GM12865 (cell line): ENCODE measurements around the gene TASL.
"Not testable (repeated sequence)": the region's sequence is repeated elsewhere in the genome, so short reads cannot be mapped to it uniquely, and the experiment has no call there.

Source experiments
- DNase-seq: peaks from one replicate; pipeline ENCODE4 v3.0.0; 2010; ENCODE audit warnings: low read depth
- H3K4me3 ChIP-seq: 2 replicates; pipeline ENCODE4 v1.5.1; 2011; ENCODE audit warnings: mild to moderate bottlenecking, low read depth, low read length, control low read depth
- TF ChIP-seq, protein P1 (sequence below): IDR thresholded peaks from 2 replicates; pipeline ENCODE4 v1.5.1; 2011; ENCODE audit warnings: low read length, control low read depth, low read depth, inconsistent platforms; ENCODE audit not compliant: insufficient read depth; ENCODE audit errors: missing control alignments

TASL gene

DNA sequence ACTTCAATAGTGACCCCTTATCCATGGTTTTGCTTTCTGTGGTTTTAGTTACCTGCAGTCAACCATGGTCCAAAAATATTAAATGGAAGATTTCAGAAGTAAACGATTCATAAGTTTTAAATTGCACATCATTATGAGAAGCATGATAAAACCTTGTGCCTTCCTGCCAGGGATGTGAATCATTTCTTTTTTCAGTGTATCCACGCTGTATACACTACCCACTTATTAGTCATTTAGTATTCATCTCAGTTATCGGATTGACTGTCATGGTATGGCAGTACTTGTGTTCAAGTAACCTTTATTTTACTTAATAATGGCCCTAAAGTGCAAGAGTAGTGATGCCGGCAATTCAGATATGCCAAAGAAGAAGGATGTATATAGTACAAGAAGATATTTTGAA, 37.7 kb upstream of the TASL start:
- H3K4me3 ChIP-seq, result no peak overlapping the region
- DNase-seq, result peak; percentile 9

DNA sequence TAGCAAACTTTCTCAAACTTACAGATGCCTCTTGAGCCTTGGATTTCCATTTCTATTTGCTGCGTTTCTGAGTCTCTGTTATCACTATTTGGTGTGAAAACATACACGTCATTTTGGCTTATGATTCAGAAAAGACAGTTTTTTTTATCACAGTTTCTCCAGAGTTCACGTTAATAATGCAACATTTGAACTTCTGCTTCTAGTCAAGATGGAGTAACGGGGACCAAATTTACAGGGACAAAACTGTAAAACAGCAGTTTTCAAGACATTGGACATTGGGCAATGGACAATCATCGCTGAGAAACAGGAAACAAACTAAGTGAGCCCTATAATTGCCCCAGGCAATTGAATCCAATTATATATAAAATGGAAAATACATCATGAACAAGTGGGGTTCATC, 36.2 kb upstream of the TASL start:
- TF ChIP-seq, protein P1, sequence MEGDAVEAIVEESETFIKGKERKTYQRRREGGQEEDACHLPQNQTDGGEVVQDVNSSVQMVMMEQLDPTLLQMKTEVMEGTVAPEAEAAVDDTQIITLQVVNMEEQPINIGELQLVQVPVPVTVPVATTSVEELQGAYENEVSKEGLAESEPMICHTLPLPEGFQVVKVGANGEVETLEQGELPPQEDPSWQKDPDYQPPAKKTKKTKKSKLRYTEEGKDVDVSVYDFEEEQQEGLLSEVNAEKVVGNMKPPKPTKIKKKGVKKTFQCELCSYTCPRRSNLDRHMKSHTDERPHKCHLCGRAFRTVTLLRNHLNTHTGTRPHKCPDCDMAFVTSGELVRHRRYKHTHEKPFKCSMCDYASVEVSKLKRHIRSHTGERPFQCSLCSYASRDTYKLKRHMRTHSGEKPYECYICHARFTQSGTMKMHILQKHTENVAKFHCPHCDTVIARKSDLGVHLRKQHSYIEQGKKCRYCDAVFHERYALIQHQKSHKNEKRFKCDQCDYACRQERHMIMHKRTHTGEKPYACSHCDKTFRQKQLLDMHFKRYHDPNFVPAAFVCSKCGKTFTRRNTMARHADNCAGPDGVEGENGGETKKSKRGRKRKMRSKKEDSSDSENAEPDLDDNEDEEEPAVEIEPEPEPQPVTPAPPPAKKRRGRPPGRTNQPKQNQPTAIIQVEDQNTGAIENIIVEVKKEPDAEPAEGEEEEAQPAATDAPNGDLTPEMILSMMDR, result no peak
- DNase-seq, result no peak
- H3K4me3 ChIP-seq, result no peak overlapping the region

More for the DNA sequence above, 37.7 kb upstream of the TASL start:
- TF ChIP-seq, protein P1, result no peak

DNA sequence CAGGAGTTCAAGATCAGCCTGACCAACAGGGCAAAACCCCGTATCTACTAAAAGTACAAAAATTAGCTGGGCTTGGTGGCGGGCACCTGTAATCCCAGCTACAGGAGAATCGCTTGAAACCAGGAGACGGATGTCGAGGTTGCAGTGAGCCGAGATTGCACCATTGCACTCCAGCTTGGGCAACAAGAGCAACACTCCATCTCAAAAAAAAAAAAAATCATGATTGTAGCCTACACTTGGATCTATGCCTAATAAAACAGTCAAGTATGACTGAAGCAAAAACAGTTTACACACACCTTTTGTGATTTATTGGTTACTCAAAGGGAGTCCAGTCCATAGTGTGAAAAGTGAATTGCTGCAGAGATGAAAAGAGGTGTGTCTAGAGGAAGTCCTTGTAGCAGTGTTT, 34.7 kb upstream of the TASL start:
- H3K4me3 ChIP-seq, result no peak overlapping the region
- TF ChIP-seq, protein P1, result no peak
- DNase-seq, result no peak

DNA sequence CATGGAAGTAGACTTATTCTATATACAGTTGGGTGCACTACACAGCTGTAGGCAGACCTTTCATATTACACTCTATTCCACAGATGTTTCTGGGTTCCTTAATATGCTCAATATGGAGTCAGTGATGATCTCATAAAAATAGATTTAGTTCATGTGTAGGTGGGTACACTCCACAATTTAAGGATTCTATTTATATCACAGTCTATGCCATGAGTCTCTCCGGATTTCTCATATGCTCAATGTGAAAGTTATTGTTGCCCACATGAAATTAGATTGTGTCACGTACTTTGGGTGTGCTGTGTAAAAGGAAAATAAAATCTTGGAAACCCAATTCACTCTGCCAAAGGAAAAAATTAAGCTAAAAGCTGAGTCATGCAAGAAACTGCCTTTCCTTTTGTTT, 32.5 kb upstream of the TASL start:
- DNase-seq, result no peak
- TF ChIP-seq, protein P1, result no peak
- no peak overlapping the region for H3K4me3 ChIP-seq

DNA sequence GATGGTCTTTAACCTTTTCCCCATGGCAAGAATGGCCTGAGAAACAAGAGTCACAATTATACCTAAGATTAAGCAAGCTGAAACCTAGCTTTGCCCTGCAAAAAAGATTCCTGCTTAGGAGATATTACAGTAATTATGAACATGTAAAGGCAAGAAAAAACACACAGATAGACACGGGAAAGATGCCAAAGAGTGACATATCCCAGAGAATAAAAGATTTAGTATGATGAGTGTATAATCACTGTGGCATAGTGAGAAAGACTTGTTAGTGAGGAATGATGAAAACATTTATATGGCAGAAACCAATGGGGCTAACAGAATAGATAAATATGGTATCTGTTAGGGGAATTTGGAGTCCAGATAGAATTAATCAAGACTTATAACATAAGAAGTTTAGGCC, 29.6 kb upstream of the TASL start:
- H3K4me3 ChIP-seq, result no peak overlapping the region
- TF ChIP-seq, protein P1, result no peak

DNA sequence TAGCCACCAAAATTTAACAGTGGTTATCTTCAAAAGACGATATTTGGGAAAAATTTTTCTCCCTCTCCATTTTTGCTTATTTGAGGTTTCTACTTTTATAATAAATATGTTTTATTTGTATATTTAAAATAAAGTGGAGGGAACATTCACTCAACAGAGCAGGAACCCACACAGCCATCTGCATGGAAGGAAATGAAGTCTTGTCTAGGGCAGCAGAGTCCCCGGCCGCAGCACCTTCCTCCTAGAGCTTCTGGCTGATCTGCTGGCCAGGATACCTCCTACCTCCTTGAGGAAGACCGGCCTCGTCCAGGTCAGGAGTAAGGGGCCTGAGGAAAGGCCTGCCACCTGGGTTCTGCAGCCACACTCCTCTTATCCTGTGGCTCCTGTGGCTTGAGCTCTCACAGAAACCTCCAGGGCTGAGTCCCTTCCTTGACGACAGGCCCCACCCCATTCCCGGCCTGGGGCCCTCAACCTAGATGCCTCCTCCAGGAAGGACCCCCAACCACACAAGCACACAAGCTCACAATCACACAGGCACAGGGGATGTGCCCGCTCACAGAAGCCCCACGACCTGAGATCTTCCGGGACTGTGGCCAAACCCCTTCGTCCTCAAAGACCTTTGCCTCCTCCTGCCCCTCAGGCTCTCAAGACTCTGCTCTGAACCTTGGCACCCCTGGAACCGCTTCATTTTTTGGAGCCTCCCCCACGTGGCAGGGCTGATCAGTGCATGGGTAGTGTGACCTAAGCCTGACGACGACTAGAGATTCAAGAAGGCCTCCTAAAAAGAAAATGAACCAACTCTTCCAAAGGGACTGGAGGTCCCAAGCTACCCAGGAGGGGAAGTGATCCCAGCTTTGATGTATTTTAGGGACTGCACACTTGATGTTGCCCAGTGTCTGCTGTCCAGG, 23.0 kb upstream of the TASL start:
- not testable (repeated sequence) for H3K4me3 ChIP-seq, DNase-seq

More for the DNA sequence above, 29.6 kb upstream of the TASL start:
- no peak for DNase-seq

DNA sequence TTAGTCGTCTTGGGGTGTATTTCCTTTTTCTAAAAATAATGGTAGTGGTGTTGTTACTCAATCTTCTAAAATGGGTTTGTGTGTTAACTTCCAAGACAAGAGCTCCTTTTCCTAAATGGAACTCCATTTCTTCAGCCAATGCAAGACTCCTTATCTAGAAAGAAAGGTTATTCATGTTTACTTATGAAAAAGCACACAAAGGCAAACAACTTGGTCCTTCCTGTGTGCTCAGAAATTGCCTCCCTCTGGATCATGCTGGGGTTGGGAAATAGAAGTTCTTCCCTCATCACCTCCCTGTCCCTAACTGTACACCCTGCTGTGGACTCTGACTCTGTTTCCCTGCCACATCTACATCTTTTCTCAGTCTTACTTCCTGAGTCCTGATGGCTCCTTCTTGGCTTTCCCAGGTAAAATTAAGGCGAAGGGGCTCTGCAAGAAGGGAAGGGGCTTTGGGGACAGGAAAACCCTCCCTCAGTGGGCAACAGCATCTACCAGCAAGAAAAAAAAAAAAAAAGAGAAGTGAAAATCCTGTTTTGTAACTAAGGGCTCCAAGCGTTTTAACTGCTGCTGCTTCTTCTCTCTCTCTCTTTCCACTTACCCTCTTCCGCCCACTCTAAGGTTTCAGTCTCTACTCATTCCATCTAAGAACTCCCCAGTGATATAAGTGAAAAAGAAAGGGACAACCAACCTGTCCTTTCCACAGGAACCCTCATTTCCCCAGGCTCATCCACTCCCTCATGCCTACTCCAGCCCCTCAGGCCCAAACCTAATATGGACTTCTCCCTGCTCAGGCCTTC, 19.8 kb upstream of the TASL start:
- no peak overlapping the region for H3K4me3 ChIP-seq
- TF ChIP-seq, protein P1, result no peak
- peak; percentile 69 for DNase-seq
